ENCODE measurements around the gene PHF2. TPM values are rescaled to one million over a fixed set of nuclear protein-coding genes. Genes with fewer than 3 reads are reported as not detected.

PHF2 gene
- polyA plus RNA-seq, 1 of the 3 experiments (the other 2 are of a cell fraction) = 11.2 TPM

GRCh38 chr9:93620041-93620506 is 43.7 kb downstream of the PHF2 start:
- ChIA-PET POLR2A (no interaction called here), CTCF (interaction anchor here (1.0 to 1.3 kb wide), 4 partner anchors 8 to 200 kb away, joined by 3 to 4 read pairs (median 3); no protein-coding TSS in a partner anchor)
- peaks cover 36% of the 10 kb centered on the region for H3K79me2 ChIP-seq (ENCODE audit: insufficient read depth)
- H3K4me2 ChIP-seq = no peak overlapping the region
- no peaks in the 10 kb centered on the region; a peak in 1 of 4 replicates for H3K4me1 ChIP-seq (ENCODE audit: control insufficient read depth in 1 of 2, insufficient read depth in 2 of 2, low read depth in 1 of 2, low read length in 1 of 2)
- no peaks in the 10 kb centered on the region for H3K36me3 ChIP-seq (replicated peaks in 1 of 2; ENCODE audit: control insufficient read depth in 1 of 2, insufficient read depth in 2 of 2, low read length in 1 of 2)
- no peak overlapping the region for H2AFZ ChIP-seq (ENCODE audit: low read depth)
- H3F3A ChIP-seq (replicated peaks; ENCODE audit: insufficient read depth) = no peaks in the 10 kb centered on the region
- no peak overlapping the region for H3K4me3 ChIP-seq (ENCODE audit: low read depth in 2 of 2, low read length in 1 of 2)
- H3K9me3 ChIP-seq = no peaks in the 10 kb centered on the region
- no peaks in the 10 kb centered on the region for H3K9me2 ChIP-seq
- H3K27ac ChIP-seq (ENCODE audit: low read depth in 2 of 2, low read length in 1 of 2) = no peak overlapping the region
- WGBS (ENCODE audit: low lambda C conversion rate) = 89% methylated on average over 7 of the region's 8 CpGs
- H3K27me3 ChIP-seq (ENCODE audit: insufficient read depth) = no peaks in the 10 kb centered on the region
- peaks cover 24% of the 10 kb centered on the region; the same call in 1 of the 2 replicates for H4K20me1 ChIP-seq (ENCODE audit: insufficient read depth)
- no peak overlapping the region for H3K9ac ChIP-seq
- no peak for DNase-seq
- no peak for TF ChIP-seq REST (IDR thresholded peaks at IDR 0.05; ENCODE audit: low read depth, low read length)
- TF ChIP-seq NRF1 (IDR thresholded peaks at IDR 0.05; ENCODE audit: low read depth, low read length) = no peak
- no peak for TF ChIP-seq YY1 (IDR thresholded peaks at IDR 0.05; ENCODE audit: low read depth)
- TF ChIP-seq IRF3 (IDR thresholded peaks at IDR 0.05; ENCODE audit: low read depth, low read length) = no peak
- TF ChIP-seq SMC3 (IDR thresholded peaks at IDR 0.05; ENCODE audit: low read depth, low read length) = no peak
- no peak for TF ChIP-seq MAX (IDR thresholded peaks at IDR 0.05; ENCODE audit: low read depth)
- no peak for TF ChIP-seq FOSL2 (IDR thresholded peaks at IDR 0.05; ENCODE audit: borderline replicate concordance, low read depth)
- no peak for TF ChIP-seq RXRA (IDR thresholded peaks at IDR 0.05; ENCODE audit: borderline replicate concordance, low read depth)
- no peak for TF ChIP-seq POLR2AphosphoS5 (IDR thresholded peaks at IDR 0.05; ENCODE audit: low read depth, low read length)
- no peak for TF ChIP-seq EP300 (IDR thresholded peaks at IDR 0.05; ENCODE audit: borderline replicate concordance in 1 of 2, low read depth in 1 of 2, low read length in 1 of 2)
- TF ChIP-seq RAD21 (IDR thresholded peaks at IDR 0.05; ENCODE audit: low read length) = no peak
- TF ChIP-seq GATA2 (CRISPR knock-in tag; IDR thresholded peaks at IDR 0.05) = no peak
- no peak for TF ChIP-seq RFX5 (IDR thresholded peaks at IDR 0.05; ENCODE audit: low read length)
- TF ChIP-seq TEAD4 (IDR thresholded peaks at IDR 0.05; ENCODE audit: borderline replicate concordance, insufficient read depth) = no peak

Measured in SK-N-SH (cell line).